HG03066 (cell line): ENCODE results near the gene MLX.
"Not testable (repeated sequence)": the region's sequence is repeated elsewhere in the genome, so short reads cannot be mapped to it uniquely, and the experiment has no call there.

Experiments
- ATAC-seq: cut with Tn5 transposase; IDR thresholded peaks from one replicate; pipeline ENCODE4 v1.9.1; 2021; ENCODE audit warnings: low read depth; ENCODE audit not compliant: unreplicated experiment

MLX gene

DNA sequence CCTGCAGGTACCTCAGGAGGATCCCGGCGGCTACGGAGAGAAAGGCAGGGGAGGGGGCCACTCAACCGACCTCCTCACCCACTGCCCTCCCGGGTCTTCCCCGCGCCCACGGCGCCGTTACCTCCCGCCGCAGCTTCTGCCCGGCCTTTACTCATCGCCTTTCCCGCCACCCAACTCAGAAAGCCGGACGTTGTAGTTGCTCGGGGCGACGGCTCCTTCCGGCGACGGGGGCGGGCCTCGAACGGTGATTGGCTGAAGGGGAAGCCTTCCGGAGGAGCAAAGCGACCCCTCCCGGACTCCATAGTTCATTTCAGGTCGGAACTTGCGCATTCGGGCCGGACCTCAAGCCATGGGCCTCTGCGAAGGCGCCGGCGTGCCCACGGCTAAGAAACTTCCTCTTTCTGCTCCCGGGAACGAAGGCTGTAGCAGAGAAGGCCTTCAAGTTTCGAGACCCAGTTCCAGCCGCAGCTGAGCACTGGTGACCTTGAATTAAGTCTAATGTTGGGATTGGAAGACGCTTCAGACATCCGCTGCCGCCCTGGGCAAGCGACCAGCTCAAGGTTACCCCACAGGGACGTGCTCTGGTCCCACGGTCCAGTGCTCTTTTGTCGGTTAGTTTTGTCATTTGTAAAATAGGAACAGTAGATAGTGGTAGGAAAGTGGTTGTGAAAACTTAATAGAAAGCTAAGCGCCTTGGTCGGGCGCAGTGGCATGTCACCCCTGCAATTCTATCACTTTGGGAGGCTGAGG lies 10.8 kb downstream of the MLX start, which contains the start of gene PSMC3IP:
Gene PSMC3IP (minus strand): TSS at position 198 of the 750 bp plus-strand sequence. CDS start 43 bp downstream, at position 155.
- ATAC-seq = peak; percentile 61

GRCh38 chr17:42578282-42578869 lies 11.5 kb downstream of the MLX start:
- ATAC-seq = peak; percentile 49

DNA sequence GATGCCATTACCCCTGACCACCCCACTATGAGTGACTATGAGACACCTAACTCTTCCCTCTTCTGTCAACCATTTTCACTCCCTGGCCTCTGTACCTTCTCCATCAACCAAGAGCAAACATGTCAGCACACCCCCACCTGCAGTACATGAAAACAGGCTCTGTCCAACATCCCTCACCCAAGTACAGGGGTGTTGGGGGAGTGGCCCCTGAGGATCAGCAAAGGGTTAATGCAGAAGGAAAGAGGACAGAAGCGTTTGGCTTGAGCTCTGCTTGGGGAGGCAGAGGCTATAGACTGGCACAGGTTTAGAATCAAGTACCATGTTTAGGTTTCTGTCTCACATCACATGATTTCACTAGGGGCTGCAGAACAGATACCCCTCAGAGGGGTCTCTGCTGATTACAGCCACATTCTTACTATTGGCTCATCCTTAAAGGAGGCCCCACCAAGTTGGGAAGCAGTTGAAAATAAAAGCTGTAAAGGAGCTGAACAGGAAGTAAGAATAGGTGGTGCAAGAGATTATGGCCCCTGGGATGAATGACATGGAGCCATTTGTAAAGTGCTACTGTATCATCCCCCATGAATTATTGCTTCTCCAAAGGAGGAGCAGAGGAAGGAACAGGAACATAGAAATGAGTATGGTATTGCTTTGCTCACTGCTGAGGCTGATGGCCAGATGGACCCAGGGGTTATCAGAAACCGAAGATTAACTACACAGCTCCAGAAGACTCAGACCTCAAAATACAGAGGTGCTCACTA lies 13.1 kb downstream of the MLX start:
- ATAC-seq = no peak

GRCh38 chr17:42581744-42582270 lies 14.9 kb downstream of the MLX start:
- no peak for ATAC-seq

DNA sequence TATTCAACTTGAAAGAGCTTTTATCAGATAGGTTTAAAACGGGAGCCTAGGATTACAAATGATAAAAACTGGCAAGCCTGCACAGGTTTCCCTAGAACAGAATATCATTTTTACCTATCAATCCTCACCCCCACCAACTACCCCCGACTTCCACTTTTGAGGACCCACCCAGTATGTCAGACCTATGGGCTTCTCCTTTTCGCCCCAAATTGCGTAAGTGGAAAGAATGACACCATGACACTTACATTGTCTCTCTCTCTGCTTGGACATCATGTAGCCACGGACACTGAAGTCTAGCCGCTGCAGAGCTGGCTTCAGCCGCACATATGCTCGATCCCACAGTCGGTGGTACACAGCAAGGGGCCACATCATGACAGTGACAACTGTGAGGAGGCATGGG lies 18.0 kb downstream of the MLX start:
- ATAC-seq = no peak

- no peak for ATAC-seq
Observed at GRCh38 chr17:42585353-42585752, 18.5 kb downstream of the MLX start.

DNA sequence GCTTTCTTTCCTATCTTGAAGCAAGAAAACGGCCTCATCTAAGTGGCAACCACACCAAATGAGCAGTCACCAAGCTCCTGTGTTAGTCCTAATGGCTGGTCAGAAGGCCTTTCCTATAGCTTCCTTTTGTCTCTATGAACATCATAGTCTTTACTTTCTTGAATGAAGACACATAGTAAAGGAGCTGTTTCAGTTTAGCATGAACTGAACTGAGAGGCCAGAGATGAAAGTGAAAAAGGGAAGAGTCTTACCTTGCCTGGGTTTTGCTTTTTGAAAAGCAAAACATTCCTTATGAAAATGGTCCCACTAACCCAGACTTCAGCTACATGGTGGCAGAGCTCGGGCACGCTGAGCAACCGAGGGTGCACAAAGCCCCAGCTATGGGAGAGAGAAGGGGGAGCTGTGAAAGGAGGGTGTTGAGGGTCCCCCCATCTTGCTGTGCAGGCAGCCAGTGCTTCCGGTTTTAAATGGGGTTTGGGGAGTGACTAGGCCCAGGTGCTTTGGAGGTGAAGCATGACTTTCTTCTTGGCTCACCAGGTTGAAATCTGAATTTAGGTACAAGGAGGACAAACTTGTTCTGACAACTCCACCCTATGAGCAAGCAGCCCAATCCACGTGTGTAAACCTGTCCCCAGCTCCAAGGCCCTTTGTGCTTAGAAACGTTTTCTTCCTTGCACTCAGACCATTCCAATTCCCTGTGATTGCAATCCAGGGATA lies 19.8 kb downstream of the MLX start:
- no peak for ATAC-seq

DNA sequence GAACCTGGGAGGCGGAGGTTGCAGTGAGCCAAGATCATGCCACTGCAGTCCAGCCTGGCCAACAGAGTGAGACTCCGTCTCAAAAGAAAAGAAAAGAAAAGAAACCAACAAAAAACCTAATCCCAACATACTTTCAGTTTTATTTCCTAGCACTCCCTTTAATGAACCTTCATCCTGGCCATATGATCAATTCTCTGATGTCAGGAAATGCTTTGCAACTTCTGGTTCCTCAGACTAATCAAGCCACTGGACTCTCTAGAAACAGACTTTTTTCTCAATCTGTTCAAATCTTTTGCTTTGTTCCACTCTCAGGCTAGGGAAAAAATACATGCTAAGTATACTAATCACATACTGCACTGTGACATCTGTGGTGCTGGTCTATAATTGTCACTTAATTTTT lies 24.0 kb downstream of the MLX start:
- ATAC-seq = no peak

DNA sequence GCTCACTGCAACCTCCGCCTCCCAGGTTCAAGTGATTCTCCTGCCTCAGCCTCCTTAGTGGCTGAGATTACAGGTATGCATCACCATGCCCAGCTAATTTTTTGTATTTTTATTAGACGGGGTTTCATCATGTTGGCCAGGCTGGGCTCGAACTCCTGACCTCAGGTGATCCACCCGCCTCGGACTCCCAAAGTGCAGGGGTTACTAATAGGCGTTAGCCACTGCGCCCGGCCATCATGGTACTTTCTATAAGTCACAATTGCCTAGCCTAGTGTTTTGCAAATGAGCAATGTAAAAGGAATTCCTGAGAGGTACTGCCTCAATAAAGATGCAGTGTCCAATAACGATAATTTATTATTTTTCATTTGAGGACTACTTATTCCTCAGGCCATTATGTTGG lies 24.5 kb downstream of the MLX start:
- no peak for ATAC-seq

GRCh38 chr17:42596386-42596785 lies 29.5 kb downstream of the MLX start:
- ATAC-seq = no peak

- no peak for ATAC-seq
Observed at GRCh38 chr17:42598905-42599304, 32.0 kb downstream of the MLX start.

- ATAC-seq = no peak
Observed at GRCh38 chr17:42603318-42603717, 36.4 kb downstream of the MLX start.

- no peak for ATAC-seq
Observed at GRCh38 chr17:42607769-42608168, 40.9 kb downstream of the MLX start.

DNA sequence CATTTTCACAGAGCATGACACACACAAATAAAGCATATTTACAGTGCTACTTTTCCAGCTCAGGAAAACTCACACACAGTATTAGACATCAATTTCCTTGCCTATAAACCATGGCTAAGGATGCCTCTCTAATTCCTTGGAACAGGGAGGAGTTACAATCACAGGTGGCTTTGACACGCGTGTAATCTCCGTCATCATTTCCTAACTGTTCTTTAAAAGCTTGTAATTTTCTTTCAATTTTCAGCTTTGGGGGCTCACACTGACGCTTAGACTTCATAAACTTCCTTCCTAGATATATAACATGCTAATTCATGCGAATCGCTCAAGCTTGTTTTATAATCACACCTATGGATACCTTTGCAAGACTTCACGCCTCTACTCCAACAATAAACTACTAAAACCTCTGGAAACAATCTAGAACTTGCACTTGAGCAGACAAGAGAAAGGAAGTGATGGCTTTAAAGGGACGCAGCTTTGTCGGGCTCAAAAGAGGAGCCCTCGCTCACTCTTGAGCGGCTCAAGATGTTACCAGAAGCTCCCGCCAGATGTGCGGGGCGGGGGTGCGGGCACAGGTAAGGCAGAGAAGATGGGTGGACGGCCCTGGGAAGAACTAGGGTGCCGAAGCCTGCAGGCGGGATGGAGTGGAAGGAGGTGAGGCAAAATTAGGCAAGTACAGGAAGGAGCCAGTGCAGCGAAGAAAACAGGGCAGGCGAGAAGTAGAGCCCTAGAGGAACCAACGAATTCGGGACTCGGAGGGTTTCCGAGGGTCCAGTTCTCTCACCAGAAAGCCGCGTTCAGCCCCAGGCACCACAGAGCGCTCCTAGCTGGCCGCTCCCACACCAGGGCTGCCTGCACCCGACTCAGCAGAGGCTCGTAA lies 41.6 kb downstream of the MLX start:
- ATAC-seq = peak; percentile 27

- ATAC-seq = peak; percentile 78
Observed at GRCh38 chr17:42609182-42609813, 42.4 kb downstream of the MLX start, which contains the start of the genes RETREG3 and TUBG1. Gene RETREG3, minus strand, starts transcription at chr17:42609374. Its CDS starts 50 bp downstream, at chr17:42609324. Gene TUBG1, plus strand, starts transcription at chr17:42609683. Its CDS starts 55 bp downstream, at chr17:42609738.

DNA sequence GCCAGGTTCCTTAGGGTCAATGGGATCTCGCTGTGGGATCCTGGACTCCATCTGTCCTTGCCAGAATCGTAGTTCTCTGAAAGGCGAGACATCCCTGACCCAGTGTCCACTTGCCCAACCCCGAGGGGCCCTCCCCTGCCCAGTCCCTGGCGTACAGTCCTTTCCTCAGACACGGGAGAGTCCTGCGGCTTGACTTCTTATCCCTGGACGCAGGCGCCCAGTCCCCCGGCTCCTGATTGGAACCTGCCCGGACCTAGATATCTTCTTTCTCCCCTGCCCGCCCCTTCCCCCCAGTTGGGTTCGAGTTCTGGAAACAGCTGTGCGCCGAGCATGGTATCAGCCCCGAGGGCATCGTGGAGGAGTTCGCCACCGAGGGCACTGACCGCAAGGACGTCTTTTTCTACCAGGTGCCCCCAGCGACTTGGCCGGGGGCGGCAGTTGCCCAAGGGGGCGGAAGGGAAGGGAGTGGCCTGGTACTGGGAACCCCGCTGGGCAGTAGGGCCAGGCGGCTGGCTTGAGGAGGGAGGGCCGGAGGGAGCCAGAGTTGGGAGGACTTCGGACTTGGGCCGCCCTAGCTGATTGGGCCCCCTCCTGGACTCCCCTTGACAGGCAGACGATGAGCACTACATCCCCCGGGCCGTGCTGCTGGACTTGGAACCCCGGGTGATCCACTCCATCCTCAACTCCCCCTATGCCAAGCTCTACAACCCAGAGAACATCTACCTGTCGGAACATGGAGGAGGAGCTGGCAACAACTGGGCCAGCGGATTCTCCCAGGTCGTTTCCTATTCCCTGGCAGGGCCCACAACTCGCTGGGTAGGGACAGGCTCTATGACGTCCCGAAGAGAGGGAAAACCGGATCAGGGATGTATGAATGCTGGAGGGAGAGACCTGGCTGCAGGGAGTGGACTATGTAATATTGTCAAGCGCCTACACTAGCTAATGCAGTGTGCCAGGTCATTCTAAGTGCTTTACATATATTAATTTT lies 43.2 kb downstream of the MLX start:
- ATAC-seq = not testable (repeated sequence)

DNA sequence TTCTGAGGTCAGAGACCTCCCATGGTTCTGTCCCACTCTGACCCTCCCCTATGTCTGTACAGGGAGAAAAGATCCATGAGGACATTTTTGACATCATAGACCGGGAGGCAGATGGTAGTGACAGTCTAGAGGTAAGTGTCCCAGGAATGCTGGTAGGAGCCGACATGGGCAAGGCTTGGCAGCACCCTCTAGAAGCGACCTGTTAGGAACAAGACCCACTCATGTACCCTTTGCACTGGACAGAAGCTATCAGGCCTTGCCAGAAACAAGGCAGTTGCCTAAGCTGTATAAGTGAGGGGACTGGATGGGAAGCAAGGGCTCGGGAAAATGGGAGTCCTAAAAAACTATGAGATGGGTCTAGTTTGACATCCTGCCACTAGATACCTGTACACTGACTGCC lies 45.1 kb downstream of the MLX start:
- ATAC-seq = no peak
